Measurements from ENCODE around the gene PCED1B. TPM values are rescaled to one million over a fixed set of nuclear protein-coding genes. Genes with fewer than 3 reads are reported as not detected.

Gene PCED1B
- total and polyA plus RNA-seq, 5 donors = 1.3 to 2.3 (median 1.3) TPM

DNA sequence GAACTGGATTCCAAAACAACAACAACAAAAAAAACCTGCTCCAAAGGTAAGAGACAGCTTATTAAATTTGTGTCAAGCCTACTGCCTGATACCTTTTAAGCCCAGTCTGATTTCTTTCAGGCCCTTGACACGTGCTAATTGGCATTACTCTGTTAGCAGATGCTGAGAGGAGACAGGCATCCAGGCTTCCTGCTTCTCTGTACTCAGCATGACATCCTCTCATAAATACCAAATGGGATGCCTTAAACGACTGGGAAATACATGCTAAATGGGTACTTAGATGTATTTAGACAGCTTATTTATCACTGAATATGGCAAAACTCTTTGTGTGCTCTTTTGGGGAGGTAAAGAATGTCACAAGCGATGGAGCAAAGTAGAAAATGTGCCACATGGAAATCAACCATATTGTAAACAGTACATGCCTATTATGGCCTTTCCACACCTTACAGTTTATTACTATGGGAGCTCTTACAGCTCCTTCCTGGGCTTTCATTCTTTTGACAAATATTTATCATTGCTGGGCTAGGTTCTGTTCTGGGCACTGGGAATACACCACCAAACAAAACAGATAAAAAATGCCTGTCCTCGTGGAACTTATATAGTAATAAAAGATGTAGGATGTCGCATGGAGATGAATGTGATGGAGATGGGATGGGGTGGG is 11.5 kb upstream of the PCED1B start:
- Histone ChIP-seq H3K27ac (ENCODE audit: low read length) (no peak overlapping the region), H3K4me3 (ENCODE audit: low read length) (no peak overlapping the region), H3K27me3 (ENCODE audit: control insufficient read depth, insufficient read depth) (no peaks in the 10 kb centered on the region), H3K4me1 (ENCODE audit: control insufficient read depth, insufficient read depth, low read length) (no peaks in the 10 kb centered on the region), H3K9me3 (ENCODE audit: control insufficient read depth, low read length) (no peaks in the 10 kb centered on the region)
- ATAC-seq (no peak), DNase-seq (no peak)
- intact Hi-C loops (cut with DNase I) = no loop called here
- WGBS = 76% methylated on average over 5 of the region's 5 CpGs

DNA sequence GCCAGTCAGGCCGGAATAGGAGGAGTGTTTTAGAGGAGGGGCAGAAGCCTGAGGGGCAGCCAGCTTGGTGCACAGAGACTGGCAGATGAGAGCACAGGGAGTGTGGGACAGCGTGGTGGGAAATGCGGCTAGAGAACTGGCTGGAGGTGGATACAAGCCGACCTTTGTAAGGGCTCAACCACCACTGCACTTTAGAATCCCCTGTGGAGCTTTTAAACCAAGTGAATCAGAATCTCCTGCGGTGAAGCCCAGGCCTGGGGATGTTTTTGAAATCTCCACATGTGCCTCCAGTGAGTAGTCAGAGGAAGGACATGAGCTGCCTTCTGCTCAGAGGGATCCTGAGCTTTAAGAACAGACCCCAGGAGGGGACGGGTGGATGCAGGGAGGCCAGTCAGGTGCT is 10.9 kb upstream of the PCED1B start:
- H3K27me3 ChIP-seq (ENCODE audit: control insufficient read depth, insufficient read depth) = no peaks in the 10 kb centered on the region
- intact Hi-C loops (cut with DNase I) = no loop called here
- no peak overlapping the region for H3K27ac ChIP-seq (ENCODE audit: low read length)
- ATAC-seq (no peak), DNase-seq (no peak)
- WGBS = 80% methylated on average over 6 of the region's 6 CpGs
- no peak overlapping the region for H3K4me3 ChIP-seq (ENCODE audit: low read length)
- no peaks in the 10 kb centered on the region for H3K9me3 ChIP-seq (ENCODE audit: control insufficient read depth, low read length)
- H3K4me1 ChIP-seq (ENCODE audit: control insufficient read depth, insufficient read depth, low read length) = no peaks in the 10 kb centered on the region

DNA sequence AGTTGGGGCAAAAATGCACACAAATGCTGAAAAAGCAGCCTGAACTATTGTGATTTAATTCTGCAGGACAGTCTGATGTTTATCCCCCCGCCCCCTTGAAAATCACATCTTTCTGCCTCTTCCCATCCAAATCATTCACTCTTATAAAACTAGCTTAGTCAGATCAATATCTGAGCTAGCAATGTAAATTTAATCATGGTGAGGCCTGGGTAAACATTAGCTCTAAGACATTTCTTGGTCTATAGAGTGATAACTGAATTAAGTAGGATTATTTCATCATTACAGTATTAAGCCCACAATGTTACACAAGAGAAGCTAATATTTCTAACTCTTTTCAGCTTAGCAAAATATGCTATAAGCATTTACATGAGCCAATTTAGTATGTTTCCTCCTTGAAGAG is 9.1 kb upstream of the PCED1B start:
- no peak overlapping the region for H3K4me3 ChIP-seq (ENCODE audit: low read length)
- WGBS = 97% methylated on average over 1 of the region's 1 CpG
- ATAC-seq (no peak), DNase-seq (no peak)
- intact Hi-C loops (cut with DNase I) = no loop called here
- no peaks in the 10 kb centered on the region for H3K4me1 ChIP-seq (ENCODE audit: control insufficient read depth, insufficient read depth, low read length)
- H3K27me3 ChIP-seq (ENCODE audit: control insufficient read depth, insufficient read depth) = no peaks in the 10 kb centered on the region
- no peaks in the 10 kb centered on the region for H3K9me3 ChIP-seq (ENCODE audit: control insufficient read depth, low read length)
- no peak overlapping the region for H3K27ac ChIP-seq (ENCODE audit: low read length)

DNA sequence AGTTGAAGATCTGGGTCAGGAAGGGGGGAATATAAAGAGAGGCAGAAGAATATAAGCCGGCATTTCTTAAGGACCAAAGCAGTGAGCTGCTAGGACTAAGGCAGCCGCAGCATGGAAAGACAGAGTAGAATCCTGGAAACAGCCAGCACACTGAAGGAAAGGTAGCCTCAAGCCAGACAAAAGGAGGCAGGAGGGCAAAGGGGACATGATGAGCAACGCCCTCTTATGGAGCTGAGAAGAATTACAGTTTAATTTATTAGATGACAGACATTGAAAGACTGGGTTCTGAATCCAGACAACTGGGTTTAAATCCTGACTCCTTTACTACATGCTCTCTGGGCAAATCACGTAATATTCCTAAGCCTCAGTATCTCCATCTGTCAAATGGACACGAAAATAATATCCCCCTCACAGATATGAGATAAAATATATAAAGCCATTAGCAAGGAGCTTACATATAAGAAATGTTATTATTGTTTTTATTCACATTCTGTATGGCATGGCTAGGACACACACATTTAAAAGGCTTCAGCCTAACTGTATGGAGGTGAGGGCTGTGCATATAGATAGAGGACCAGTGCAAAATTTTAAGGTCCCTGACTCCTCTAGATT is 8.1 kb upstream of the PCED1B start:
- H3K27me3 ChIP-seq (ENCODE audit: control insufficient read depth, insufficient read depth) = no peaks in the 10 kb centered on the region
- intact Hi-C loops (cut with DNase I) = no loop called here
- DNase-seq (no peak), ATAC-seq (no peak)
- WGBS = 42% methylated on average over 5 of the region's 5 CpGs
- no peaks in the 10 kb centered on the region for H3K4me1 ChIP-seq (ENCODE audit: control insufficient read depth, insufficient read depth, low read length)
- no peaks in the 10 kb centered on the region for H3K9me3 ChIP-seq (ENCODE audit: control insufficient read depth, low read length)
- no peak overlapping the region for H3K4me3 ChIP-seq (ENCODE audit: low read length)
- H3K27ac ChIP-seq (ENCODE audit: low read length) = no peak overlapping the region

DNA sequence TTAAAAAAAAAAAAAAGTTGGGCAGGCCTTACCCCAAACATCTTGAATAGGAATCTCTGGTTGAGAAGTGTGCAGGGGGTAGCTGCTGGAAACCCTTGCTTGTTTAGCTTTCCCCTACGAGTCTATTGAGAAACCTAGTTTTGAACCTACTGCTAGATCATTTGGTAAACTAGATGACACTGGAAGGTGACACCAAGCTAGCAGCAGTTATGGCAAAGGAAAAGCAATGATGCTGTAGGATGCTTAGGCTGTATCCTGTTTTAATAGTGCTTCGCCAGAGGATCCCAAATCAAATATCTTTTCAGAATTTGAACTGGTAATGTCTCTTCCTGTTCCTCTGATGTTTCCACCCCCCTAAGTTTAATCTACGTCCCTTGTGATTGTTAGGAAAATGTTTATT is 5.5 kb upstream of the PCED1B start:
- Histone ChIP-seq H3K27me3 (ENCODE audit: control insufficient read depth, insufficient read depth) (no peaks in the 10 kb centered on the region), H3K4me3 (ENCODE audit: low read length) (no peak overlapping the region), H3K9me3 (ENCODE audit: control insufficient read depth, low read length) (no peaks in the 10 kb centered on the region), H3K4me1 (ENCODE audit: control insufficient read depth, insufficient read depth, low read length) (peaks cover 8% of the 10 kb centered on the region), H3K27ac (ENCODE audit: low read length) (no peak overlapping the region)
- DNase-seq (no peak), ATAC-seq (no peak)
- 76% methylated on average over 3 of the region's 3 CpGs for WGBS
- intact Hi-C loops (cut with DNase I) = no loop called here

DNA sequence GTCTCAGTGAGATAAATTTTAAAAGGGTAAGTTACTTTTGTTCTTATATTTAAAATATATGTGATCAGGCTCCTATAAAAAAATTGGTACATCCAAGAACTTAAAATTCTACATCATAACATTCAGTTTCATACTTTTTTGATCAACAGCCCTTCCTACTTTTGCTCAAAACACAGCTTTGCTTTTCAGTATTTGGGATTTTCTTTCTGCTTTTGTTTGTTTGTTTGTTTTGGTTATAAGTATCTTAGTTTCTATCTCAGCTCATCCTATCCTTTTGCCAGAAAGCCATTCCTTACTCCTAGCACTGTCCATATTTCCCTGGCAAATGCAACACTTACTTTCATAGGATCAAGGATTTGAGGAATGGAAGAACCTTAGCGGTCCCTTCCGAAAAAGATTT is 4.7 kb upstream of the PCED1B start:
- WGBS = 97% methylated on average over 2 of the region's 2 CpGs
- H3K4me3 ChIP-seq (ENCODE audit: low read length) = no peak overlapping the region
- intact Hi-C loops (cut with DNase I) = no loop called here
- H3K27me3 ChIP-seq (ENCODE audit: control insufficient read depth, insufficient read depth) = no peaks in the 10 kb centered on the region
- no peaks in the 10 kb centered on the region for H3K9me3 ChIP-seq (ENCODE audit: control insufficient read depth, low read length)
- H3K4me1 ChIP-seq (ENCODE audit: control insufficient read depth, insufficient read depth, low read length) = peaks cover 8% of the 10 kb centered on the region
- no peak for DNase-seq
- no peak overlapping the region for H3K27ac ChIP-seq (ENCODE audit: low read length)
- no peak for ATAC-seq

DNA sequence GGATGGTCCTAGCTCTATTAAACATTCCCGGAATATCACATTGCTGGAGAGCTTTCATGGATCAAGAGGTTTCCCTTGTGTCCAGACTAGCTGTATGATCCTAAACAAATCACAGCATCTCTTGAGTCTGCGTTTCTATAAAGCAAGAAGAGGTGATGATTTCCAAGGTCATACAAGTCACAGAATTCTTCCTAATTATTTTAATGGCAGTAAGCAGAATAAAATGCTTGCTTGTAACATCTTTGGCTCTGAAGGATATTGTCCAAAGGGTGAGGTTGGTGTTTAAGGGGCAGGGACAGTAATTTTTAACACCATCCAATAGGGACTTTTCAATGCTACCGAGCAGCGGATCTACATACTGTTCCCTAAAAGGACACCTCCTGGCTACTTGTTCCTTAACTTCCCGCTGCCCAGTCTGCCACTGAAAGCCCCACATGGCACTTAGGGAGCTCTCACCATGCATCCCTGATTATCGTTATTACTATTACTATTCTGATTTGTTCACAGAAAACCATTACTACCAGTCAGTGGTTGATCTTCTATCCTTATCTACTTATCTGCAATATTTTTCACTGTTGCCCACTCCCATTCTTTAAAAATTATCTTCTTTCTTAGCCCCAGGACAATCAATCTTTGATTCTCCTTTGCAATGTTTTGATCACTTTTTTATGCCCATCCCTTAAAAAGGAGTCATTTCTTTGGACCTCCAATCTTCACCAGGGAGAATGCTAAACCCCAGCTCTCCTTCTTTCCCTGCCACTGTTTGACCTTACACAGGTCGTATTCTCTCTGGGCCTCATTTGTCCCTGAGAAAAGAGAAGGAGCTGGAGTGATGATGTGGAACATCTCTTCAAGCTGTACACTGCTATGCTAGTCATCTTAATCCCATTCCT is 4.0 kb upstream of the PCED1B start:
- DNase-seq (no peak), ATAC-seq (no peak)
- Histone ChIP-seq H3K4me1 (ENCODE audit: control insufficient read depth, insufficient read depth, low read length) (peaks cover 8% of the 10 kb centered on the region), H3K9me3 (ENCODE audit: control insufficient read depth, low read length) (no peaks in the 10 kb centered on the region), H3K4me3 (ENCODE audit: low read length) (no peak overlapping the region), H3K27me3 (ENCODE audit: control insufficient read depth, insufficient read depth) (no peaks in the 10 kb centered on the region), H3K27ac (ENCODE audit: low read length) (no peak overlapping the region)
- intact Hi-C loops (cut with DNase I) = no loop called here
- WGBS = 90% methylated on average over 7 of the region's 7 CpGs

DNA sequence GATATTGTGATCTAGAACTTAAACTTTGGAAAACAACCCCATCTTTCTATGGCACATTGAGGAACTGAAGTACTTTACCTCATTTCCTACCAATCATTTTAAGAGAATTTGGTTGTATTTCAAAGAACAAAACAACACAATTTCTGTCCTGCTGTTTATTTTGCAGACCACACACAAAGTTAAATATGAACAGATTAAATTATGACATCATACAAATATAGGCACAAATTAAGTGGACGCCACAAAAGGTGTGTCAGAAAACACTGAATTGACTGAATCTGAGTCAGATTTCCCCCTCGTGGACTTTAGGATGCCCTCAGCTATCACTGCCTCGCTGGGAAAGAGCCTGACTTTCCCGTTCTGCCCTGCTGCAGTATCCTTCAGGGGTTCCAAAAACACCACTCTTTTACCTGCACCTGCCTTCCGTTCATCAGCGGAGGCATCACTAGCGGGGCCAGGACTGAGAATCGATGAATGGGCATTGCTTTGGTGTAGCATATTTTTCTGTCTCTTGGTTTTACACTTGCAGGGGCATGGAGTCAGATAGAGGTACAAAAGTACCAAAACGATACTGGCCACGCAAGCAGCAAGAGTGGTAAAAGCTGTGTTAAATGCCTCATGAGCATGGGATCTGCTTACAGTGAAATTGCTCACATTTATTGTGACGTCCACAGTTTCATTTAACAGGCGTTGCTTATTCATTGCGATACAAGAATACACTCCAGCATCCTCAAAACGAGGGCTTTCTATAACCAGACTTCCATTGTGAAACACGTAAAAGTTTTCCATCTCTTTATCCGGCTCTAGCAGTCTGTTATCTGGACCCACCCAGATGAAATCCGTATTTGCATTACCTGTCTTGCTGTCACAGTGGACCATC is 2.0 kb upstream of the PCED1B start:
- no peak overlapping the region for H3K27ac ChIP-seq (ENCODE audit: low read length)
- H3K4me3 ChIP-seq (ENCODE audit: low read length) = no peak overlapping the region
- intact Hi-C loops (cut with DNase I) = no loop called here
- no peak for ATAC-seq
- no peaks in the 10 kb centered on the region for H3K27me3 ChIP-seq (ENCODE audit: control insufficient read depth, insufficient read depth)
- H3K4me1 ChIP-seq (ENCODE audit: control insufficient read depth, insufficient read depth, low read length) = peaks cover 8% of the 10 kb centered on the region
- WGBS = 88% methylated on average over 17 of the region's 17 CpGs
- H3K9me3 ChIP-seq (ENCODE audit: control insufficient read depth, low read length) = no peaks in the 10 kb centered on the region
- DNase-seq = no peak

DNA sequence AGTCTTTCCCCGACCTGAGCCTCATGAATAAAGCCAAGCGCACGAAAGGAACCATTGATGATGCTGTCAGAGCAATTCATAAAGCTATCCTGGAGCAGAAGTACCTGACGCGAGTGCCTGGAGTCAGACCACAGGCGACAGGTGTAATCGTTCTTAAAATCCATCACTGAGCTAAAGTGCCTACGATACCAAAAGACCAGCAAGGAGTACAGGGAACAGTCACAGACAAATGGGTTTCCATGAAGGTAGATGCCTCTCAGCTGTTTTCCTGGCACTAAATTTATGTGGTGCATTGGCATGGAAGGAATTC is 1.4 kb upstream of the PCED1B start:
- no peak for ATAC-seq
- Histone ChIP-seq H3K9me3 (ENCODE audit: control insufficient read depth, low read length) (no peaks in the 10 kb centered on the region), H3K27ac (ENCODE audit: low read length) (no peak overlapping the region), H3K4me1 (ENCODE audit: control insufficient read depth, insufficient read depth, low read length) (peaks cover 8% of the 10 kb centered on the region), H3K4me3 (ENCODE audit: low read length) (peak overlapping the region; percentile 90), H3K27me3 (ENCODE audit: control insufficient read depth, insufficient read depth) (no peaks in the 10 kb centered on the region)
- intact Hi-C loops (cut with DNase I) = no loop called here
- no peak for DNase-seq
- 94% methylated on average over 8 of the region's 8 CpGs for WGBS

DNA sequence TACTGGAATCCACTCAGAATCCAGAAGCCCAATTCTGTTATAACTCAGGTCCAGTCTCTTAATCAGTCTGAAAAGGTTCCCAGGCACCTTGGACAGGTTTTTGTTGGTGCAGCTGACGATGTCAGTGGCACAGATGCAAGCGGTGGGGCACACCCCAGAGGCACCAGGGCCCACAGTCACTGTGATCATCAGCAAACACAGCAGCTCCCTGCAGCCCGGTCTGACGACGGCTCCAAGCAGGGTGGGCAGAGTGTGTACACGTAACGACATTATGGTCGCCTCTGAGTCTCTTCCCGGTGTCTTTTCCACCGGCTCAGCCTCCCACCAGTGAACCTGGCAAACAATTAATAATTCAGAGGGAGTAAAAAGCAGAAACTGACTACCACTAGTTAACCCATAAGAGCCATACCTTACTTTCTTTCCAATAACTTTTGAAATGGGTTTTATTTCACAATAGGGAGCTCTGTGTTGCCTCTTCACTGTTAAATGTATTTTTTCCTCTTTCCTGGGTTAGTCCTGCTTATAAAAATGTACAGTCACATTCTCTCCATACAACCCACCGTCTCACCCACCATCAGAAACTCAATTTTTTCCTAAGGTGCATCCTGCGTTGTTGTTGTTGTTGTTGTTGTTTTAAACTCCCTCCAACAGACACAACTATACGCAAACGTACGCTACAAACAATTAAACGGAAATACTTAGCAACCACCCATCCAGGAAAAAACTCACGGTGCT is 521 bp upstream of the PCED1B start:
- intact Hi-C loops (cut with DNase I) = no loop called here
- Histone ChIP-seq H3K27ac (ENCODE audit: low read length) (peak overlapping the region; percentile 61), H3K27me3 (ENCODE audit: control insufficient read depth, insufficient read depth) (no peaks in the 10 kb centered on the region), H3K4me3 (ENCODE audit: low read length) (peak overlapping the region; percentile 90), H3K4me1 (ENCODE audit: control insufficient read depth, insufficient read depth, low read length) (peaks cover 11% of the 10 kb centered on the region), H3K9me3 (ENCODE audit: control insufficient read depth, low read length) (no peaks in the 10 kb centered on the region)
- ATAC-seq (peak; percentile 53 to 59), DNase-seq (peak; percentile 42 to 71 (median 69))
- 5% methylated on average over 17 of the region's 17 CpGs for WGBS

Measured in right cardiac atrium (tissue), 5 donors.